ENCODE measurements around the gene MAPK14.

DNA sequence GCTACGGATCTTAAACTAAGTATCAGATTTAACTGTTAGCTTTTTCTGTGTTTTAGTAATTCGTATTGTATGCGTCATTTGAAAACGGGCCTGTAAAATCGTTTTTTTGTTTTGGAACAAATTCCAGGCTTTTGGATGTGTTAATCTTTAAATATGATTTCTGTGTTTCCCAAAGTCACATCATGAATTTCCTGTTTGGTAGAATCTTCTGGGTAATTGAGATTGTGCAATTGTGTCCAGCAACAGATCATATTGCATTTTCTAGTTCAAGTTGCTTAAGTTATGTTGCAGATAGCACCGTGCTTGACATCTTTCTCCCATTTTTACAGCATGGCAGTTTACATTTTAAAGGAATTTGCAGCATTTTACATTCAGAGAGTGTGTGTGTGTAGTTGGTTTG is 1.9 kb downstream of the MAPK14 start:
- TF ChIP-seq EZH2 (IDR thresholded peaks at IDR 0.05; ENCODE audit: insufficient read depth, poor library complexity, severe bottlenecking) (no peak), EZH2phosphoT487 (IDR thresholded peaks at IDR 0.05; ENCODE audit: insufficient read depth, low read depth) (no peak)

Data from GM23248 (cell line).